ENCODE measurements around the gene CPZ.

The CPZ gene

DNA sequence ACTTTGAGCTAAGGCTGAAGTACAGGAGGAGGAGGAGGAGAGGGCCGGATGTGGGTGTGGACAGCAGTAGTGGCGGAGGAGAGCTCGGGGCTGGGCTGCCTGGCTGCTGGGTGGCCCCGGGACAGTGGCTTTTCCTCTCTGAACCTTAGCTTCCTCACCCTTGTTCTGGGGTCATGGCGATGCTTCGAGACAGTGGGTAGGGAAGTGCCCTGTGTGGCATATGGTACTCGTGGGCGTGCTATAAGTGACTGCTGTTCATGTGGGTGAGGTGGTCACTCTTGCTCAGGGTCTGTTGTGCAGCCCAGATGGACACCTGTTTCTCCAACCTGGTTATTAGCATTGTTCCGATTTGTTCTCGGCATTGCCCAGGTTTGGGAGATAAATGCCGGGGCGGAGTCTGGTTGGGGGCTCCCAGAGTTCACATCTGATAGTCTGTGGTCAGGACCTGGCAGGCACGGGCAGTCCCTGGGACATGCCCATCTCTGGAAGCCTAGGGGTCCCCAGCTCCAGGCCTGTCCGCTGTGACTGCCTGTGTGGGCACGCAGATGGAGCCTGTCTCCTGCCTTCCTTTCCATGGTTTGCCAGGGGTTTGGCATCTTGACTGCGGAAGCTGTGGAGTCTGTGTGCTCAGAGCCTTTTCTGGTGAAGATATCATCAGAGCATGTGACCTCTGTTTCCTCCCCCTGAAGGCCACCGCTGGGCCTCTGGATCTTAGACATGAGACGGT lies 4.9 kb upstream of the CPZ start:
- no peak for DNase-seq (ENCODE audit: extremely low read depth, insufficient read length)
- TF ChIP-seq, protein P1, sequence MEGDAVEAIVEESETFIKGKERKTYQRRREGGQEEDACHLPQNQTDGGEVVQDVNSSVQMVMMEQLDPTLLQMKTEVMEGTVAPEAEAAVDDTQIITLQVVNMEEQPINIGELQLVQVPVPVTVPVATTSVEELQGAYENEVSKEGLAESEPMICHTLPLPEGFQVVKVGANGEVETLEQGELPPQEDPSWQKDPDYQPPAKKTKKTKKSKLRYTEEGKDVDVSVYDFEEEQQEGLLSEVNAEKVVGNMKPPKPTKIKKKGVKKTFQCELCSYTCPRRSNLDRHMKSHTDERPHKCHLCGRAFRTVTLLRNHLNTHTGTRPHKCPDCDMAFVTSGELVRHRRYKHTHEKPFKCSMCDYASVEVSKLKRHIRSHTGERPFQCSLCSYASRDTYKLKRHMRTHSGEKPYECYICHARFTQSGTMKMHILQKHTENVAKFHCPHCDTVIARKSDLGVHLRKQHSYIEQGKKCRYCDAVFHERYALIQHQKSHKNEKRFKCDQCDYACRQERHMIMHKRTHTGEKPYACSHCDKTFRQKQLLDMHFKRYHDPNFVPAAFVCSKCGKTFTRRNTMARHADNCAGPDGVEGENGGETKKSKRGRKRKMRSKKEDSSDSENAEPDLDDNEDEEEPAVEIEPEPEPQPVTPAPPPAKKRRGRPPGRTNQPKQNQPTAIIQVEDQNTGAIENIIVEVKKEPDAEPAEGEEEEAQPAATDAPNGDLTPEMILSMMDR (IDR thresholded peaks at IDR 0.05; ENCODE audit: insufficient read depth, low read length, poor library complexity, severe bottlenecking): no peak
- H3K4me3 ChIP-seq (replicated peaks; ENCODE audit: low read depth, low read length): no peak overlapping the region
- no peaks in the 10 kb centered on the region for H3K36me3 ChIP-seq (ENCODE audit: control insufficient read depth, insufficient read depth, low read length)
- peaks cover 1% of the 10 kb centered on the region for H3K27me3 ChIP-seq (replicated peaks; ENCODE audit: control insufficient read depth, insufficient read depth, low read length)

DNA sequence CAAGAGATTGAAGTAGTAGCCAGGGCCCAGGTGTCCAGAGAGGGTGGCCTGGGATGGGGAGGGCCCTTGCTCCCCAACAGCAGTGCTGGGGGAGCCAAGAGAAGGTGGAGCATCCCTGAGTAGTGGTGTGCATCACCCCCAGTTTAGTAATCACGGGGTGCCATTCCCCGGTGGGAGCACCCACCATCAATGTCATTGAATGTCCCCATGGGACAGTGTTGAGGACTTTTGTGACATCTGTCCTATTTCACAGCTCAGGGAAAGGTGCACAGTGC lies 4.4 kb upstream of the CPZ start:
- no peaks in the 10 kb centered on the region for H3K36me3 ChIP-seq (ENCODE audit: control insufficient read depth, insufficient read depth, low read length)
- DNase-seq (ENCODE audit: extremely low read depth, insufficient read length): no peak

DNA sequence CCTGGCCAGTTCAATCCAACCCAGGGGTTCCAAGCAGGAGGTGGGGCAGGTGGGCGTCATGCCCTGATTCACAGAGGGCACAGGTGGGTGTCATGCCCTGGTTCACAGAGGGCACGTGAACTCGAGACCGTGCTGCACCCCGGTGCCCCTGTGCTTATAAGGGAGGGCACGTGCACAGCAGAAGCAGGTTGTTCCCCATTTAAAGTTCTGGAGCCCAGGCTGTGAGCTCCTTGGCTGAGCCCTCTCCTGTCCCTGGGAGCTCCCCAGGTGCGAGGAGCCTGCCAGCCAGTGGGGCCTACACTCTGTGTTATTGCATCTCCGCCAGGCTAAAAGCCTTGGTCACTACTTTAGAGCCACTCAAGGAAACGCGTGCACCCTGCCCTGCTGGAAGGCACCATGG lies 3.2 kb upstream of the CPZ start:
- Histone ChIP-seq H3K36me3 (ENCODE audit: control insufficient read depth, insufficient read depth, low read length) (no peaks in the 10 kb centered on the region), H3K4me3 (replicated peaks; ENCODE audit: low read depth, low read length) (no peak overlapping the region), H3K27me3 (replicated peaks; ENCODE audit: control insufficient read depth, insufficient read depth, low read length) (peaks cover 4% of the 10 kb centered on the region)
- TF ChIP-seq, protein P1 (IDR thresholded peaks at IDR 0.05; ENCODE audit: insufficient read depth, low read length, poor library complexity, severe bottlenecking): no peak
- no peak for DNase-seq (ENCODE audit: extremely low read depth, insufficient read length)

More for the DNA sequence above, 4.4 kb upstream of the CPZ start:
- Histone ChIP-seq H3K27me3 (replicated peaks; ENCODE audit: control insufficient read depth, insufficient read depth, low read length) (peaks cover 1% of the 10 kb centered on the region), H3K4me3 (replicated peaks; ENCODE audit: low read depth, low read length) (no peak overlapping the region)
- TF ChIP-seq, protein P1 (IDR thresholded peaks at IDR 0.05; ENCODE audit: insufficient read depth, low read length, poor library complexity, severe bottlenecking): no peak

DNA sequence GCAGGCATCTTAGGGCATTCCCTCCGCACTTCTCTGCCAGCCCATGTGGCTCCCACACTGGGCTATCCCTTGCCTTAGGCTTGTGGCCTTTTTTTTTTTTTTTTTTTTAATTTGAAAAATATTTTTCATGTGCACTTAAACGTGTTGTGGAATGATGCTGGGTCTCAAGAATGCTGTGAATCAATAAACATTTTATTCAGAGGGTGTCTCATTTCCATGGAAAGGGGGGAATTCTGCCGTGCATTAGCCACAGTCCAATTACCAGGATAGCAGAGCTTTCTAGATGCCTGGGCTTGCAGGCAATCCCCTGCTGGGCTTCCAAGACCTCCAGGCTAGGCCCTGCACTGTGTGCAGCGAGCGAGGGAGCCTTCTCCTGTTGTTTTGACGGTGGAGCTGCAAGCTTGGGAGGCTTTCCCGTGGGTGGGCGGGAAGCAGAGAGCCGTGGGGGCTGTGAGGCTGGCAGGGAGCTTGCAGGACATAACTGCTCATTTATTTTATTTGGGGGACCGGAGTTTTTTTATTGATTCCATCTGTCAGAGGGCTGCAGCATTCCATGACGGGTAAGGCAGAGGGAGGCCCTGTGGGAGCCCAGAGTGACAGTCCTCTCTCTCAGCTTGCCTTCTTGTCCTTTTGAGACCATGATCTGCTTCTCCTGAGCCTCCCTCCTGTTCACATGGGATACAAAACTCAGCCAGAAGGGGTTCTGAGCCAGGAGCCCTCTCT lies 2.6 kb upstream of the CPZ start:
- Histone ChIP-seq H3K4me3 (replicated peaks; ENCODE audit: low read depth, low read length) (no peak overlapping the region), H3K27me3 (replicated peaks; ENCODE audit: control insufficient read depth, insufficient read depth, low read length) (peaks cover 4% of the 10 kb centered on the region), H3K36me3 (ENCODE audit: control insufficient read depth, insufficient read depth, low read length) (no peaks in the 10 kb centered on the region)
- DNase-seq (ENCODE audit: extremely low read depth, insufficient read length): no peak
- TF ChIP-seq, protein P1 (IDR thresholded peaks at IDR 0.05; ENCODE audit: insufficient read depth, low read length, poor library complexity, severe bottlenecking): no peak

DNA sequence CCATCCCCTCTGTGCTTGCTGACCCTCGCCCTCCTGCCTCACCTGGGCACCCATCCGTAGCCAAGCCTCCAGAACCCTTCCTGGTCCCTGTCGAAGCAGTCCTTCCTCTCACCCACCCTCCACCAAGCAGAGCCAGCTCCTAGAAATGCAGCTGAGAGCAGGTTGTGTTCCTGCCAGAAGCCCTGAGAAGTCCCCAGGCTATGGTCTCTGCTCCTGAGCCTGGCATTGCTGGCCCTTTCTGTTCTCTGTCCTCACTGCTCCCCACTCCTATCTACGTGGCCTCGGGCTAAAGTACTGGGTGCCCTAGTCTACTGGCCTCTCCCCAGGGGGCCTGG lies 2.1 kb upstream of the CPZ start:
- DNase-seq (ENCODE audit: extremely low read depth, insufficient read length): no peak
- Histone ChIP-seq H3K36me3 (ENCODE audit: control insufficient read depth, insufficient read depth, low read length) (no peaks in the 10 kb centered on the region), H3K4me3 (replicated peaks; ENCODE audit: low read depth, low read length) (no peak overlapping the region), H3K27me3 (replicated peaks; ENCODE audit: control insufficient read depth, insufficient read depth, low read length) (peaks cover 4% of the 10 kb centered on the region)
- TF ChIP-seq, protein P1 (IDR thresholded peaks at IDR 0.05; ENCODE audit: insufficient read depth, low read length, poor library complexity, severe bottlenecking): no peak

Data from GM06990 (cell line).